ENCODE measurements around the gene STRADB.

DNA sequence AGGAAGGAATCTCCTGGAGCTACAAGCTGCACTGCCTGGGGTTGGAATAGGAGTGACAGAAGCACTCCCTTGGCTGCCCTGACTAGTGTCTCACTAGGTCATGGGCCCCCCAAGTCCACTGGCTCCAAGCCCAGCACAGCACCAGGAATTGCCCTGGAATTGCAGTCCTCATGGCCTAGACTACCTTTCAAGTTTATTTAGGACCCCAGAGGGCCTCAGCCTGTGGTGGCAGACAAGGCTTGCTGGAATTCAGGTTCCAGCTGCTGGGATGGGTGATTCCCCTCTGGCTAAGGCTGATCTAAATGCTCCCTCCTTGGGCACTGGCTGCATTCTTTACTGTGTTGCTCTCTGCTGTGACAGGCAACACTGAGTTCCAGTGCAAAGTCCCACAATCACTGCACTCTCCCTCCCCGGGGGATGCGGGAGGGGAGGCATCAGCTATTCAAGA is 14.0 kb downstream of the STRADB start:
- TF ChIP-seq, protein P1, sequence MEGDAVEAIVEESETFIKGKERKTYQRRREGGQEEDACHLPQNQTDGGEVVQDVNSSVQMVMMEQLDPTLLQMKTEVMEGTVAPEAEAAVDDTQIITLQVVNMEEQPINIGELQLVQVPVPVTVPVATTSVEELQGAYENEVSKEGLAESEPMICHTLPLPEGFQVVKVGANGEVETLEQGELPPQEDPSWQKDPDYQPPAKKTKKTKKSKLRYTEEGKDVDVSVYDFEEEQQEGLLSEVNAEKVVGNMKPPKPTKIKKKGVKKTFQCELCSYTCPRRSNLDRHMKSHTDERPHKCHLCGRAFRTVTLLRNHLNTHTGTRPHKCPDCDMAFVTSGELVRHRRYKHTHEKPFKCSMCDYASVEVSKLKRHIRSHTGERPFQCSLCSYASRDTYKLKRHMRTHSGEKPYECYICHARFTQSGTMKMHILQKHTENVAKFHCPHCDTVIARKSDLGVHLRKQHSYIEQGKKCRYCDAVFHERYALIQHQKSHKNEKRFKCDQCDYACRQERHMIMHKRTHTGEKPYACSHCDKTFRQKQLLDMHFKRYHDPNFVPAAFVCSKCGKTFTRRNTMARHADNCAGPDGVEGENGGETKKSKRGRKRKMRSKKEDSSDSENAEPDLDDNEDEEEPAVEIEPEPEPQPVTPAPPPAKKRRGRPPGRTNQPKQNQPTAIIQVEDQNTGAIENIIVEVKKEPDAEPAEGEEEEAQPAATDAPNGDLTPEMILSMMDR (IDR thresholded peaks at IDR 0.05) = no peak
- TF ChIP-seq POLR2A (IDR thresholded peaks at IDR 0.05) = no peak
